IMR-90 (cell line): ENCODE data around the gene CHI3L1. TPM values are rescaled to one million over a fixed set of nuclear protein-coding genes. Genes with fewer than 3 reads are reported as not detected.

Source experiments
- ATAC-seq: fragments of 200-7000 bp; cut with Tn5 transposase; 2 replicates; pipeline ENCODE4 v1.9.1; 2020; ENCODE audit warnings: low read depth, mild to moderate bottlenecking, moderate library complexity
- BruUV-seq: library from RNA; stranded (reverse); fragments of 400-500 nt; replicated peaks from 2 replicates; lab custom pipeline; 2021; lab: Mats Ljungman, UMichigan
- CTCF ChIA-PET: fragments of 300-600 bp; formaldehyde crosslinking; extraction: SDS; loops from one replicate; lab custom pipeline; 2021; ENCODE audit warnings: antibody characterized with exemption; lab: Yijun Ruan, JAX
- POLR2A ChIA-PET: fragments of 300-600 bp; sonication (Branson Sonifier 250); formaldehyde crosslinking; loops from one replicate; lab custom pipeline; 2022; ENCODE audit warnings: antibody characterized with exemption; ENCODE audit not compliant: unreplicated experiment; lab: Charles Lee
- DNase-seq: peaks from one replicate; pipeline ENCODE4 v3.0.0; 2013
- H2AFZ ChIP-seq: replicated peaks from 2 replicates; pipeline ENCODE3; 2013; ENCODE audit warnings: low read length, mild to moderate bottlenecking; ENCODE audit not compliant: poor library complexity
- H2AK5ac ChIP-seq: 2 replicates; pipeline ENCODE4 v1.6.1; 2013; ENCODE audit warnings: low read depth, low read length, inconsistent platforms
- H2AK9ac ChIP-seq: replicated peaks from 2 replicates; pipeline ENCODE3; 2013; ENCODE audit warnings: mild to moderate bottlenecking, low read depth, low read length, moderate library complexity; ENCODE audit not compliant: poor library complexity
- H2BK120ac ChIP-seq: 2 replicates; pipeline ENCODE4 v1.6.1; 2013; ENCODE audit warnings: low read depth, low read length, inconsistent platforms
- H2BK15ac ChIP-seq: 3 replicates; pipeline ENCODE4 v1.6.1; 2013; ENCODE audit warnings: low read depth, low read length, inconsistent platforms
- H2BK20ac ChIP-seq: 2 replicates; pipeline ENCODE4 v1.6.1; 2013; ENCODE audit warnings: low read depth, mild to moderate bottlenecking, inconsistent platforms, low read length, moderate library complexity
- H2BK5ac ChIP-seq: 2 replicates; pipeline ENCODE4 v1.6.1; 2013; ENCODE audit warnings: mild to moderate bottlenecking, low read depth, low read length, inconsistent platforms; ENCODE audit not compliant: poor library complexity, severe bottlenecking
- H3K14ac ChIP-seq: replicated peaks from 2 replicates; pipeline ENCODE4 v1.6.1; 2013; ENCODE audit warnings: low read depth, low read length, inconsistent platforms
- H3K18ac ChIP-seq: 2 replicates; pipeline ENCODE4 v1.6.1; 2013; ENCODE audit warnings: low read depth, low read length, control low read depth
- H3K23ac ChIP-seq: 2 replicates; pipeline ENCODE4 v1.6.1; 2013; ENCODE audit warnings: low read depth, low read length, inconsistent platforms
- H3K27ac ChIP-seq: 2 replicates; pipeline ENCODE4 v1.5.1; 2013; ENCODE audit warnings: mild to moderate bottlenecking, control low read depth, low read length; ENCODE audit not compliant: insufficient read depth
- H3K27me3 ChIP-seq: 2 replicates; pipeline ENCODE4 v1.6.1; 2013; ENCODE audit warnings: low read length; ENCODE audit not compliant: control insufficient read depth, insufficient read depth
- H3K36me3 ChIP-seq: 2 replicates; pipeline ENCODE4 v1.6.1; 2013; ENCODE audit warnings: low read length, mixed read lengths; ENCODE audit not compliant: control insufficient read depth, insufficient read depth
- H3K4ac ChIP-seq: 2 replicates; pipeline ENCODE4 v1.6.1; 2013; ENCODE audit warnings: low read depth, low read length, inconsistent platforms
- H3K4me1 ChIP-seq: 2 replicates; pipeline ENCODE4 v1.6.1; 2013; ENCODE audit warnings: low read length, mixed read lengths; ENCODE audit not compliant: control insufficient read depth, insufficient read depth
- H3K4me2 ChIP-seq: 2 replicates; pipeline ENCODE4 v1.6.1; 2013; ENCODE audit warnings: low read depth, mild to moderate bottlenecking, control low read depth, low read length, moderate library complexity
- H3K4me3 ChIP-seq: 2 replicates; pipeline ENCODE4 v1.5.1; 2013; ENCODE audit warnings: low read depth, mild to moderate bottlenecking, control low read depth, low read length, moderate library complexity; ENCODE audit not compliant: insufficient read depth
- H3K56ac ChIP-seq: 2 replicates; pipeline ENCODE4 v1.6.1; 2013; ENCODE audit warnings: low read length, inconsistent platforms; ENCODE audit not compliant: insufficient read depth; ENCODE audit errors: extremely low read depth
- H3K79me1 ChIP-seq, 2 experiments: 2 replicates each; pipeline ENCODE4 v1.6.1; 2013; ENCODE audit warnings: low read length in 2 of 2, inconsistent platforms in 1 of 2, low read depth in 1 of 2
- H3K9ac ChIP-seq: 2 replicates; pipeline ENCODE4 v1.6.1; 2013; ENCODE audit warnings: low read depth, low read length, control low read depth
- H3K9me1 ChIP-seq: 2 replicates; pipeline ENCODE4 v1.6.1; 2013; ENCODE audit warnings: low read length, inconsistent platforms; ENCODE audit not compliant: insufficient read depth
- H3K9me3 ChIP-seq: 2 replicates; pipeline ENCODE4 v1.6.1; 2013; ENCODE audit warnings: low read length; ENCODE audit not compliant: control insufficient read depth, insufficient read depth
- H4K20me1 ChIP-seq: 2 replicates; pipeline ENCODE4 v1.6.1; 2013; ENCODE audit warnings: low read length, inconsistent platforms; ENCODE audit not compliant: insufficient read depth
- H4K5ac ChIP-seq: 2 replicates; pipeline ENCODE4 v1.6.1; 2013; ENCODE audit warnings: mild to moderate bottlenecking, low read depth, low read length, control low read depth
- H4K8ac ChIP-seq, 2 experiments: 2 replicates each; pipeline ENCODE4 v1.6.1; 2013; ENCODE audit warnings: low read depth in 2 of 2, low read length in 2 of 2, control low read depth in 1 of 2, inconsistent platforms in 1 of 2
- H4K91ac ChIP-seq: 2 replicates; pipeline ENCODE4 v1.6.1; 2013; ENCODE audit warnings: low read depth, low read length, inconsistent platforms; ENCODE audit not compliant: insufficient read depth
- CEBPB ChIP-seq: IDR thresholded peaks from 2 replicates; pipeline ENCODE4 v1.6.1; 2012; ENCODE audit warnings: low read depth, low read length, improper control_type of control experiment
- POLR2A ChIP-seq: IDR thresholded peaks from 2 replicates; pipeline ENCODE4 v1.6.1; 2012; ENCODE audit warnings: mild to moderate bottlenecking, low read depth, low read length
- WGBS, 2 experiments: methylation state at CpG; one replicate each; pipeline versions ENCODE4 v1.1.5 to v1.1.7; 2013; ENCODE audit warnings: missing lambda C conversion rate in 2 of 2; ENCODE audit not compliant: insufficient read length in 1 of 2; ENCODE audit errors: extremely low coverage in 2 of 2; 5-methylcytosine and 5-hydroxymethylcytosine counted together
- dilution Hi-C: fragments of 300-500 bp; cut with HindIII; formaldehyde crosslinking; loops from one replicate; pipeline ENCODE4 v1.14.3; 2018; ENCODE audit warnings: low sequenced_read_pairs; ENCODE audit not compliant: unreplicated experiment
- in situ Hi-C: fragments of 300-500 bp; cut with MboI; formaldehyde crosslinking; loops from 3 replicates; pipeline ENCODE4 v1.14.3; 2019; ENCODE audit warnings: low sequenced_read_pairs, inconsistent platforms, mixed read lengths
- intact Hi-C: fragments of 100-400 bp; cut with micrococcal nuclease; formaldehyde crosslinking; loops from 2 replicates; pipeline ENCODE4 v1.10.0; 2022
- polyA plus RNA-seq, 3 experiments: library from polyadenylated mRNA; depleted of rRNA; stranded (reverse); fragments of >200 nt; gene quantifications; 2 replicates each; pipeline ENCODE4 v1.2.3, GENCODE V29; 2012; ENCODE audit warnings: low replicate concordance in 1 of 3
- total RNA-seq: library from RNA; depleted of rRNA; stranded (reverse); fragments of >200 nt; gene quantifications from 2 replicates; pipeline ENCODE4 v1.2.3, GENCODE V29; 2012

The CHI3L1 gene
- total and polyA plus RNA-seq, 2 of the 4 experiments (the other 2 are of a cell fraction): 0.17 TPM; not detected in 1

GRCh38 chr1:203153989-203154821 lies 32.3 kb downstream of the CHI3L1 start:
- WGBS, 2 experiments: 100% methylated on average over 1 of the region's 13 CpGs; no CpG with 5 or more reads in 1 of the 2 experiments

More at GRCh38 chr1:203153989-203154821, 32.3 kb downstream of the CHI3L1 start:
- dilution Hi-C loops: no loop called here
- H3K9me3 ChIP-seq: peaks cover 7% of the 10 kb centered on the region; the same call in 1 of the 2 replicates
- no peaks in the 10 kb centered on the region for H3K9me1 ChIP-seq
- no peak overlapping the region for H3K56ac ChIP-seq
- no peak overlapping the region for H4K5ac ChIP-seq
- POLR2A ChIA-PET: no interaction called here
- H3K4ac ChIP-seq: no peak overlapping the region
- peaks cover 13% of the 10 kb centered on the region for H3K27me3 ChIP-seq
- BruUV-seq: no TSS peak
- H3K14ac ChIP-seq: no peak overlapping the region
- peak overlapping the region; percentile 53 for H2AFZ ChIP-seq
- H3K79me1 ChIP-seq: no peaks in the 10 kb centered on the region
- H2BK20ac ChIP-seq: no peak overlapping the region
- intact Hi-C loops: no loop called here
- H3K36me3 ChIP-seq: no peaks in the 10 kb centered on the region
- in situ Hi-C loops: no loop called here
- CTCF ChIA-PET: interaction anchor here (0.6 kb wide), 1 partner anchor 70 kb away, joined by 4 read pairs; no protein-coding TSS in a partner anchor
- TF ChIP-seq CEBPB (peak; percentile 54; the same call in 1 of the 2 replicates), POLR2A (no peak)
- H3K4me1 ChIP-seq: peaks cover 11% of the 10 kb centered on the region
- 0 out of 2 replicates have a peak overlapping the region, but pooled peaks have one; percentile 28 for H3K18ac ChIP-seq
- no peak overlapping the region for H2BK120ac ChIP-seq
- H4K20me1 ChIP-seq: no peaks in the 10 kb centered on the region
- DNase-seq (peak; percentile 41), ATAC-seq (peak; percentile 58)
- H4K91ac ChIP-seq: no peak overlapping the region; the same call in 1 of the 2 replicates
- H3K9ac ChIP-seq: no peak overlapping the region
- no peak overlapping the region for H3K23ac ChIP-seq
- H3K4me3 ChIP-seq: no peak overlapping the region
- H2BK15ac ChIP-seq: peak overlapping the region; percentile 43; the same call in 1 of the 3 replicates
- H3K27ac ChIP-seq: no peak overlapping the region
- H2AK5ac ChIP-seq: no peak overlapping the region; the same call in 1 of the 2 replicates
- H4K8ac ChIP-seq: peak overlapping the region; percentile 12 to 62; a peak in 1 of 4 replicates
- peak overlapping the region; percentile 71 for H2AK9ac ChIP-seq
- H3K4me2 ChIP-seq: no peak overlapping the region
- no peak overlapping the region for H2BK5ac ChIP-seq
